Brain pericyte (primary cell): Measurements from ENCODE around the gene IGF2BP3.
A peak's percentile ranks its signal among the peaks of the same experiment; 100 is the strongest.

Experiments used
- DNase-seq: peaks from one replicate; pipeline ENCODE4 v3.0.0-alpha.2; 2012; ENCODE audit warnings: low read depth, low spot score

IGF2BP3 gene

GRCh38 chr7:23295401-23295697 lies 174.9 kb downstream of the IGF2BP3 start:
- no peak for DNase-seq

GRCh38 chr7:23294549-23295400 lies 175.5 kb downstream of the IGF2BP3 start:
- DNase-seq = no peak

GRCh38 chr7:23293500-23294073 lies 176.7 kb downstream of the IGF2BP3 start:
- DNase-seq = no peak

GRCh38 chr7:23292623-23293022 lies 177.7 kb downstream of the IGF2BP3 start:
- DNase-seq = no peak

- DNase-seq = no peak
Observed at GRCh38 chr7:23291957-23292560, 178.2 kb downstream of the IGF2BP3 start.

GRCh38 chr7:23290993-23291392 lies 179.3 kb downstream of the IGF2BP3 start:
- DNase-seq = no peak

GRCh38 chr7:23287612-23288011 lies 182.7 kb downstream of the IGF2BP3 start:
- no peak for DNase-seq

GRCh38 chr7:23285657-23286646 lies 184.3 kb downstream of the IGF2BP3 start:
- no peak for DNase-seq

GRCh38 chr7:23284871-23285270 lies 185.4 kb downstream of the IGF2BP3 start:
- no peak for DNase-seq

GRCh38 chr7:23283086-23283485 lies 187.2 kb downstream of the IGF2BP3 start:
- no peak for DNase-seq

- DNase-seq = no peak
Observed at GRCh38 chr7:23279819-23280525, 190.3 kb downstream of the IGF2BP3 start.

- no peak for DNase-seq
Observed at GRCh38 chr7:23277359-23277989, 192.8 kb downstream of the IGF2BP3 start.

GRCh38 chr7:23276947-23277346 lies 193.3 kb downstream of the IGF2BP3 start:
- no peak for DNase-seq

GRCh38 chr7:23276376-23276775 lies 193.9 kb downstream of the IGF2BP3 start:
- DNase-seq = no peak

- DNase-seq = no peak
Observed at GRCh38 chr7:23275912-23276311, 194.4 kb downstream of the IGF2BP3 start.

- DNase-seq = peak; percentile 22
Observed at GRCh38 chr7:23273141-23273599, 197.1 kb downstream of the IGF2BP3 start.

- DNase-seq = no peak
Observed at GRCh38 chr7:23272275-23272674, 198.0 kb downstream of the IGF2BP3 start.

- no peak for DNase-seq
Observed at GRCh38 chr7:23268746-23269145, 201.5 kb downstream of the IGF2BP3 start.

GRCh38 chr7:23268167-23268566 lies 202.1 kb downstream of the IGF2BP3 start:
- no peak for DNase-seq

- DNase-seq = no peak
Observed at GRCh38 chr7:23267357-23267756, 202.9 kb downstream of the IGF2BP3 start.

- no peak for DNase-seq
Observed at GRCh38 chr7:23266918-23267317, 203.4 kb downstream of the IGF2BP3 start.
